HG03457 (cell line): ENCODE data around the gene RTN4R.
"Not testable (repeated sequence)": the region's sequence is repeated elsewhere in the genome, so short reads cannot be mapped to it uniquely, and the experiment has no call there.

ENCODE experiments used
- ATAC-seq: cut with Tn5 transposase; IDR thresholded peaks from one replicate; pipeline ENCODE4 v1.9.1; 2021; ENCODE audit warnings: moderate number of reproducible peaks; ENCODE audit not compliant: unreplicated experiment

Gene RTN4R

GRCh38 chr22:20272700-20273099, 4.6 kb upstream of the RTN4R start:
- ATAC-seq: no peak

- no peak for ATAC-seq
Measured at GRCh38 chr22:20272174-20272573, 4.1 kb upstream of the RTN4R start.

- ATAC-seq: no peak
Measured at GRCh38 chr22:20271114-20271994, 3.2 kb upstream of the RTN4R start.

- ATAC-seq: not testable (repeated sequence)
Measured at GRCh38 chr22:20270190-20271113, 2.3 kb upstream of the RTN4R start.

GRCh38 chr22:20269673-20270072, 1.6 kb upstream of the RTN4R start:
- ATAC-seq: not testable (repeated sequence)

- not testable (repeated sequence) for ATAC-seq
Measured at GRCh38 chr22:20269201-20269600, 1.1 kb upstream of the RTN4R start.

GRCh38 chr22:20267441-20268278, 458 bp downstream of the RTN4R start:
- ATAC-seq: no peak

GRCh38 chr22:20266667-20267440, 1.3 kb downstream of the RTN4R start:
- ATAC-seq: not testable (repeated sequence)

GRCh38 chr22:20265772-20266666, 2.1 kb downstream of the RTN4R start:
- not testable (repeated sequence) for ATAC-seq

GRCh38 chr22:20264614-20265452, 3.3 kb downstream of the RTN4R start:
- no peak for ATAC-seq

GRCh38 chr22:20263404-20264281, 4.5 kb downstream of the RTN4R start:
- not testable (repeated sequence) for ATAC-seq

GRCh38 chr22:20262582-20263147, 5.5 kb downstream of the RTN4R start:
- no peak for ATAC-seq

GRCh38 chr22:20261848-20262581, 6.1 kb downstream of the RTN4R start:
- no peak for ATAC-seq

GRCh38 chr22:20260071-20260765, 7.9 kb downstream of the RTN4R start:
- no peak for ATAC-seq

GRCh38 chr22:20259327-20259688, 8.8 kb downstream of the RTN4R start:
- no peak for ATAC-seq
